HG02970 (cell line): ENCODE measurements around the gene FAM110A.

Experiments
- ATAC-seq: cut with Tn5 transposase; IDR thresholded peaks from one replicate; pipeline ENCODE4 v1.9.1; 2021; ENCODE audit warnings: mild to moderate bottlenecking, moderate library complexity, moderate number of reproducible peaks; ENCODE audit not compliant: unreplicated experiment, low FRiP score

FAM110A gene

DNA sequence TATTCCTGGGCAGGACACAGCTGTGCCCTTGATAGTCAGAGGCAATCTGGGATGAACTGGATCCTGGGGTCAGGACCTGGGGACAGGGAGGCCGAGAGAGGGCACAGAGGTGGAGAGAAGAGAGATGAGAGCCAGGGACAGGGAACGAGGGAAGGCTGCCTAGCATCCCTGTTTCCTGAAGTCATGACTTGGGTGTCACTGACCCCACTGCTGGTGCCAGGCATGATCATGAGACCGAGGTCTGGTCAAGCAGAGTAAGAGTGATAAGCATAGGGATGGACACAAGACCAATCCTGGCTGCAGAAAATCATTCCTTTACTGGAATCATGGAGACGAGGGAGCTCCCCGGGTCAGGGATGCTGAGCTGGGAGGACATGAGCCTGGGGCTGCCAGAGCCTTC is 36.1 kb downstream of the FAM110A start:
- ATAC-seq, result no peak

DNA sequence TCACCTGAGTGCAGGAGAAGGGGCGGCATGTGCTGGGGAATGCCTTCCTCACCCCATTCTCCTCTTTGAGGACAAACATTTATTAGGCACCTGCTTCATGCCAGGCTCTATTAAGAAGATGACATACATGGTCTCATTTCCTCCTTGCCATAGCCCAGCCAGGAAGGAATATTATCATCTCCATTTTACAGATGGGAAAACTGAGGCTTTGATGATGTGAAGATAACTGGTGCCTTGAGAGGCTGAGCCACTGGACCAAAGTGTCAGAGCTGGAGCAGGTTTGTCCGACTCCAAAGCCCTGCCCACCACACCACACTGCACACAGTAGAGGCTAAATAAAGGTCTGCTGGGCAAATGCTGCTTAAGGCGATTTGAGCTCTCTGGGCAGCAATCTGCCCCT is 37.2 kb downstream of the FAM110A start:
- ATAC-seq, result no peak

DNA sequence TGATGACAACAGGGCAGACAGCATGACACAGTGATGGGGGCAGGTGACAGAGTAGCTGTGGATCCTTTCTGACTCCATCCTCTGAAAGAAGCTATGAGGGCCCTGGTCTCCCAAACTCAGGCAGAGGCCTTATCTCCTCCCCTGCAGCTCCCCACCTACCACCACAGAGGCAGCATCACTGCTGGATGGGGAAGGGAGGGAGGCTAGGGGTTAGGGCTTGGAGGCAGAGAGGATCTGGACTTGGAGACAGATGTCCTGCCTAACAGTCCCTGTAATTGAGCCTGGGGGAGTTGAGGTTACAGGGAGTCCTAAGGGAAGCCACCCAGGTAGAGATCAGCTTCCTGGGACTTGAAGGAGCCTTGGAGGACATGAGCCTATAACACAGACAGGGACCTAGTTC is 37.9 kb downstream of the FAM110A start:
- no peak for ATAC-seq

DNA sequence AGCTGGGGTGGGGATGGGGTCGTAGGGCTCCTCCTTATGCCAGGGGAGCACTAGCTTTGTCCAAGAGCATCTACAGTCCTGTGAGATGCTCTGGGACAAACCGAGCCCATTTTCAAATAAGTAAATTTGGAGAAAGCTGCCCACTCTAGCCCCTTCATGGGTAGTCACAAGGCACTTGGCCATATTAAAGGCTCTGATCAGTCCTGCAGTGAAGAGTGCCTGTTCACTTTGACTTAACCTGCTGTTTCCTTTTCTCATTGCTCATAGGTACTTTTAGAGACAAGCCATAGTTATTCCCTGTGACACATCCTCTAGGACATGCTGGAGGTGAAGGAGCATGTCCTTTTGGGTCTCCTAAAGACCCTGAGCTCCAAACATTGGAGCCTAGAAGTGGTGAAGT is 38.4 kb downstream of the FAM110A start:
- ATAC-seq, result no peak

DNA sequence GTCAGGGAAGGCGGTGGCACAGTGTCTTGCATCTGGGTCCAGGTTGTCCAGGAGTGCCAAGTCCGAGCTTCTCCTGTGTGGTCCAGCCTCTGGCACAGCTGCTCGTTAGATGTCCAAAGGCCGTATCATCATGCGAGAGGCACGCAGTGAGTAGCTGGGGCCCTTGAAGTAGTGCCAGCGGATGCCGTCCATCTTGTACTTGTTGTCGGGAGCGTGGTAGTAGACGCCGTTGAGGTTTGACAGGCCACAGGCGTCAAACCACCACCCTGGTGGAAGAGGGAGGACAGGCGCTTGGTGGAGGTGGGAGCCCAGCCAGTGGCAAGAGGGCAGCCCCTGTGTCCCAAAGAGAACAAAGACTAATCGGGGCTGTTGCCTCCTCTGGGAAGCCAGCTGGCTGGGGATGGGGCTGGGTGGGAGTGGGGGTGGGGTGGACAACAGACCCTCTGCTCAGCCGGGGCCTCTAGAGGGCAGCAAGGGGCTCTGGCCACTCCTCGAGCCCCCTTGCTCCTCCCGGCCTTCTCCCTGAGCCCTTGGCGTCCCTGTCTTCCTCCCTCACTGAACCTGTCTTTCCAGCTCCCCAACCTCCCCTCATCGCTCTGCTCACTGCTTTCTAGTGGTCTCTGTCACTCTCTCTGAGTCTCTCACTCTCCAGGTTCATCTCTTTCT is 39.5 kb downstream of the FAM110A start:
- ATAC-seq, result no peak

DNA sequence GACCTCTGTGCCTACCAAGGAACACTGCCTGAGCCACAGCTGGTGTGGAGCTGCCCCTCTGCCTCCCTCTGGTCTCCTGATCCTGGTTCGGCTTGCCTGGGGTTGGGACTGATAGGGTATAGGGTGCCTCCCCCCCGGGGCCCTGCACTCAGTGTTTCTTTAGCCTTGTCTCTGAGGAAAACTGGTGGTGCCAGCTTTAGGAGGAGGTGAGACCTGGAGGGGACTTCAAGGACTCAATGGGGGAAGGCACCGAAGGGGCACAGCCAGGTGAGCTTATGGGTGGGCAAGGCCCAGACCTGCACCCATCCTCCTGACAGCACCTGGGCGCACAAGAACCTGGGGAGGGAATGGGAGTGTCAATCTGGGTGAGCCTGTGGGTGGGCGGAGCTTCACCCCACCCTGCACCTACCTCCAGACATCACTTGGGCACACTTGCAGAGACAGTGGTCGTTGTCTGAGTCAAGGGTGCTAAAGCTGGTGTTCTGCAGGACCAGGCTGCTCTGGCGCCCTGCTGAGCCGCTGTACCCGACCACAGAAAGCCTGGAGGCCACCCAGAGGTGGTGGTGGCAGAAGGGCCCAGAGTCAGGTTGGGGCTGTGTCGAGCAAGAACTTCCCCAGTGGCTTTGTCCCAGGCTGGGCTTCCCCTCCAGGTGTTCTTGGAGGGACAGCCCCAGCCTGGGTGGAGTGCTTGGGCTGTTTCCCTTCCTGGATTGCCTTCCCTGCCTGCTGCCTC is 40.5 kb downstream of the FAM110A start:
- no peak for ATAC-seq

DNA sequence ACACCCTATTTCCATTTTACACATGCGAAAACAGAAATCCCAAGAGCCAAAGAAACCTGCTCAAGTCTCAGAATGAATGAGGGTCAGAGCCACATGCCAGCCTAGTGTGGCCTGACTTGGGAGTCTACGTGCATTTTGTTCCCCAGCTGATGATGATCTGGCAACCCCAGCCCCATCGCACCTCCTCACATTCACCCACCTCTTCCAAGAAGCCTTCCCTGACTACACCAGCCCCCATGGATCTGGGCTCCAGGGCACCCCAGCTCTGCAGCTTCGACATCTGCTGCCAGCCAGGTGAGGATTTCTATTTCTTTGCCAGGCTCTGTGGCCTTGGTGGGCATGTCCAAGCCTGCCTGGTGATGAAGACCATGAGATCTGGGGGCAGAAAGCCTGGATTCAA is 41.6 kb downstream of the FAM110A start:
- no peak for ATAC-seq

DNA sequence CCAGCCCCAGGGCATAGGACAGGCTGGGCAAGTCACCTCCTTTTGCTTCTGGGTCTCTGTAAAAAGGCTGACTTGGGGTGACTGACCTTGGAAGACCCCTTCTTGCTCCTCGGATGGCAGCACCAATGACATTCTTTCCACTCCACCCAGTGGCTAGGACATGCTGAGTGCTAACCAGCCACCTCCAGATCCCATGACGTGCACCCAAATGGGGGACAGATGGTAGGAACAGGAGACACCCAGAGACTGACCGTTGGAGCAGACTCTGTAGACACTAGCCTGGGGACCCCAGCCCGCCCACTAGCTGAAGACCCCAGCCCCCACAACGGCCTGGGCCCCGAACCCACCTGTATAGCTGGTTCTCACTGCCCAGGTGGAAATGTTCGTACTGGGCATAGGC is 44.3 kb downstream of the FAM110A start:
- ATAC-seq, result no peak

DNA sequence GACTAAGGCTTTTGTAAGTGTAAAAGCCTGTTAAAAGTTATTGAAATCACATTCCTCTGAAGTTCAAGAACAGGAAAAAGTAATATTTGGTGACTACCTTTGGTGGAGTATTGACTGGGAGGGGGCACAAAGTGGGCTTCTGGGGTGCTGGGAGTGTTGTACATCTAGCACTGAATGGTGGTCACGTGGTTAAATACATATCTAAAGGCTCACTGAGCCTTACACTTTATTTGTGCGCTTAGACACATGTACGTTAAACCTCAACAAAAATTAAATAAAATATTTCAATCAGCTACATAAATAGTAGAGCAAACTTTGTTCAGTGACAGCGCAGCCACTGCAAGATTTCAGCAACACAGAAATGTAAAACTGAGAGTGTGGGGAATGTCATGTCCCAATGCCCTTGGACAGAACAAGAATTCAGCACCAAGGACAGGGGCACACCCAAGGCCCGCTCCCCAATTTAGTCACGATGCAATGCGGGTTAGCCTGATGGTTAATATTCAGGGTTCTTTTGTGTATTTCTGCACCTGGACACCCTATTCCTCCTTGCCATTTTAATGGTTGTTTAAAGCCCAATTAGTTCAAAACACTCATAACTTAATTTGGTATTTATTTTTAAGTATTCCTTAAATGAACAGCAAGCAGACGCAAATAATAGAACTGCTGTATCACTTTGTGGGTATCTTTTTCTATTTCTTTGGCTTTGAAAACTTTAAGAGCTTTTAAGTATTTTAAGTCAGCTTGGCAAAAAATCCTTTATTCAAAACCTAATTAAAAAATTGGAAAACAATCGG is 45.2 kb downstream of the FAM110A start:
- no peak for ATAC-seq

DNA sequence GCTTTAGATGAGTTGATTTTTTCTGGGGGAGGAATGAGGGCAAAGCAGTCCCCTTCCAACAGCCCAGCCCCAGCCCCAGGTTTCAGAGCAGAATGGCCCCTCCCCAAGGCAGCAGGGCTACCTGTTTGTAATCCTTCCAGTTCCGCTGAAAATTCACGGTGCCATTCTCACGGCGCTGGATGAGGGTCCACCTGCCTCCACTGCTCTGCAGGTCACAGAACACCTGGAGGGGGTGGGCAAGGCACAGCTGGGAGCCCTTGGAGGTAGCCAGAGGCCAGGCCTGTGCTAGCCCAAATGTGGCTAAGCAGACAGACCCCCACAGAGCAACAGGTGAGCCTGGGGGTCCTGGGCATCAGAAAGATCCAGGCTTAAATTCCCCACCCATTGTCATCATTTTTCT is 46.1 kb downstream of the FAM110A start:
- ATAC-seq, result no peak

DNA sequence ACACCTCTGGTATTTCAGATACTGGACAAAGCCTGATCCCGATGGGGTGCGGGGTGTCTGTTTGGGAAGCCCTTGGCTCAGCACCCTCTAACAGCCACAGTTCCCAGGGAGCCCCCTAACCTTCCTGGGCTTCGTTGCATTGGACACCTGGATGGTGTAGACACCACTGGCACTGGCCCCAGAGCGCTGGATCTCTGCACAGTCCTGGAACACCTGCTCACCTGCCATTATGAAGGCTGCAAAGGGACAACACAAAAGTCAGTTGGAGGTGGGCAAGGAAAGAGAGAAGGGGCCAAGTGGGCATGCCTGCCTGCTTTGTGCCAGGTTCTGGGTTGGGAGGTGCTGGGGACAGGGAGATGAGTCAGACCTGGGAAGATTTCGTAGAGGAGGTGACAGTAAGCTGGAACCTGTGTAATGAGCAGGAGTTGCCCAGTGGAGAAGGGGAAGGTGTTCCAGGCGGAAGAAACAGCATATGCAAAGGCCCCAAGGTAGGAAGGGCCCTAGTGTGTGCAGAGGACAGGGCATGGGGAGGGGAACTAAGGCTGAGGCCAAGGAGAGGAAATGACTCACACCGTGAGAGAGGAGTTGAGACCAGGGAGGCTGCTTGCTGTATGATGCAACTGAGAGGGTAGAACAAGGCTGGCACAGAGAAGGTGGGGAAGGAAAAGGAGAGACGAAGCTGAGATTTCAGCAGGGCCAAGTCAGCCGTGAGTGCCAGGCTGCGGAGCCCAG is 47.7 kb downstream of the FAM110A start:
- ATAC-seq, result no peak

DNA sequence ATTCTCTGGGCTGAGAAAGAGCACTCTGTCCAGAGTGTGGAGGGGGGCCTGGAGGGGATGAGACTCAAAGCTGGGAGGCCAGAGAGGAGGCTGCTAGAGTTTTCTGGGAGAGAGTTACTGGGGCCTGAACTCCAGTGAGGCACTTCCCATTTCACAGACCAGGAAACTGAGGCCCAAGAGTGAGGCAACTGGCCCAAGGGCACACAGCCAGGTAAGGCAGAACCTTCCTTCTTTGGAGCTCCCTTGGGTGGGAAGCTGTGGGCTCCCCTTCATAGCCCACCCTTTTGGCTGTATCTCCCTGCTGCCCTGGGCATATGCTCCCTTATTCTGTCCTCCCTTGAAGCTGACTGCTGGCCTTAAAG is 48.2 kb downstream of the FAM110A start:
- ATAC-seq, result no peak

DNA sequence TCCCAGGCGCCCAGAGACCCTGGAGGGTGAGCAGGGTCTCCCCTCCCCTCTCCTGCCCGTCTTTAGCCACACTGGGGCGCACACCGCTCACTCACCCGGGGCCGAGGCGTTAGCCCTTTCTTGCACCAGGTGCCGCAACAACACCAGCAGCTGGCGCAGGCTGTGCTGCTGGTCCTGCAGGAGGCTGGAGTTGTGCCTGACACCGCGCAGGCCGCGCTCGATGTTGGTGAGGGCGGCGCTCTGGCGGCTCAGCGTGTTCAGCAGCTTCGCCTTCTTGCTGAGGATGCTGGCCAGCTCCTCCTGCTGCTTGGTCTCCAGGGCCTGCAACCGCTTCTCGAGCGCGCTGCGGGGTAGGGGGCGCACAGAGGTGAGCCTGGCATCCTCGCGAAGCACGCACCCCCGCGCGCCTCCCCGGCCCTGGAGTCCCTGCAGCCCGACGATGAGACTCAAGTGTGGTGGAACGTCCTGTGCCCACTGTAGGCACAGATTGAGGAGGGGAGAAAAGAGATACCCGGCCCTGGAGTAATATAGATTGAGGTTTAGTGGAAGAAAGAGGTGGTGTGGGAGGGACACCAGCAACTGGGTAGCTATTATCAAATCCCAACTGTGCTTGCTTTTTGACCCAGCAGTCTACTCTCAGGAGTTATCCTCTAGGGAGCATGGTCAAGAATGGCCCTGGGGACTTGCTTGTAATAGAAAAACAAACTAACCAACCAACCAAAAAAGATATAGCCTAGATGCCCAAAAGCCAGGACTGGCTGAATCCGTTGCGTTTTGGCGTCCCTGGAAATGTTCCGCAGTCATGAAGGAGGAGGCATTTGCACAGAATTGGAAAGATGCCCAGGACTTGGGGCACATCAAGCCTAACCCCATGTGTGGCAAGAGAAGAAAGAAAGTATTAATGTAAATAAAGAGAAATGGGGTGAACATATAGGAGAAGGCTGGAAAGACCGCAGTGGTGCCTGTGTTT is 51.8 kb downstream of the FAM110A start:
- no peak for ATAC-seq

DNA sequence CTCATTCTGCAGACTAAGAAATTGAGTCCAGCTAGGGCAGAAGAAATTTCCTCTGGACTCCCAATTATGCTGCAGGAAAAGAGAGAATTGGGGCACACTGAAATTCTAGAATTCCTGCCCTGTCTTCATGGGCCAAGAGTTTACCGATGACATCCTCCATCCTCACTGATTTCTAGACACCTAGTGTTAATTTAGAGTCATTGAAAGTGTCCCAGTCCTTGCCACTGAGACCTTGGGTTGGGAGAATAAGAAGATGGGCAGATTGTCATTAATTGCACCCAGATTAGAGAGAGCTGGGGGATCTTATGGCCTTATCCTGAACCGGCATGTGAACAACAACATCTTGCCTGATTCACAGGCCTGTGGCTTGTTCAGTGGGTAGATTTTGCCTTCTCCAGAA is 53.6 kb downstream of the FAM110A start:
- no peak for ATAC-seq

DNA sequence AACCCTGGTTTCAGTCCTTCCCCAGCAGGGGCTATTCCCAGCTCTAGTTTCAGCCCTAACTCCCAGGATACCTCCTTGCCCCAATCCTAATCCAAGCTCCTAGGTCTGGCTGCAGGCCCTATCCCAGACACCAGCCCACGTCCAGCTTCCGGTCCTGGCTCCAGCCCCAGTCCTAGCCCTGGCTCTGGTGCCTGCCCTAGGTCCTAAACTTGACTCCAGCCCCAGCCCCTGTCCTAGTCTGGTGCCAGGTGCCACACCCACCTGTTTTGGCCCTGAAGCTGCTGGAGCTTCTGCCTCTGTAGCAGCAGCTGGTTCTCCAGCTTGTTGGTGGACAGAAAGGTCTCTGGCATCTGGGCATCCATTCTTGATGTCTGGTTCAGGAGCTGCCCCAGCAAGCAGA is 54.5 kb downstream of the FAM110A start:
- no peak for ATAC-seq

DNA sequence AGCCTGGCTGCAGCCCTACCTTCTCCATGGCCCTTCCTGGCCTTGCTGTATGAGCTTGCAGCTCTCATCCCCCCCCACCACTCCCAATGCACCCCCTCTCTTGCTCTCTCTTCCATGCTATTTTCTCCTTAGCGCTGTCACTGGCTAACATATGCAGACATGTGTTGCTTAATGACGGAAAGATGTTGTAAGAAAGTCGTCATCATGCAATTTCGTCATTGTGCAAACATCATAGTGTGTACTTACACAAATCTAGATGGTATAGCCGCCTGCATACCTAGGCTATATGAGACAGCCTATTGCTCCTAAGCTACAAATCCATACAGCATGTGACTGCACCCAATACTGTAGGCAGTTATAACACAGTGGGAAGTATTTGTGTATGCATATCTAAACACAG is 55.6 kb downstream of the FAM110A start:
- no peak for ATAC-seq

DNA sequence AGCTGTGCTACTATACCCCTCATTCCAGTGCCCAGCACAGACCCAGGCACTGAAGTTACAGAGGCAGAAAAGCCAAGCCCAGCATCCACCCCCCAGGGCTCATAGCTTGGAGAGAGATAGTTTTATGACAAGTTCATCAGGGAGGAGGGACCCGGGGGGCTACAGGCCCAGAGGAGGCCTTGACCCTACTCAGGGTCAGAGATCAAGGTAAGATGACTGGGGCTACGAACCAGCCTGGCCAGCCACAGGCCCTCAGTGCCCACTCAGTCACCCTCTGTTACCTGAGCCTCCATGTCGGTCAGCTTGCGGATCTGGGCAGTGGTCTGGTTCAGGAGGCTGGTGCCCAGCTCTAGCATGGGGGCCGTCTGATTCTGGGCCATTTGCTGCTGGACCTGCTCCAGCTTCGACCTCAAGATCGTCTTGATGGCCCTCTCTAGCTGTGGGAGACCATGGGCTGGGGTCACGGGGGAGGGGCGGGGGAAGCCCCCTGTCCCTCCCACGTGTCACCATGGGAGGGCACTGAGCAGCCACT is 56.5 kb downstream of the FAM110A start:
- ATAC-seq, result no peak

DNA sequence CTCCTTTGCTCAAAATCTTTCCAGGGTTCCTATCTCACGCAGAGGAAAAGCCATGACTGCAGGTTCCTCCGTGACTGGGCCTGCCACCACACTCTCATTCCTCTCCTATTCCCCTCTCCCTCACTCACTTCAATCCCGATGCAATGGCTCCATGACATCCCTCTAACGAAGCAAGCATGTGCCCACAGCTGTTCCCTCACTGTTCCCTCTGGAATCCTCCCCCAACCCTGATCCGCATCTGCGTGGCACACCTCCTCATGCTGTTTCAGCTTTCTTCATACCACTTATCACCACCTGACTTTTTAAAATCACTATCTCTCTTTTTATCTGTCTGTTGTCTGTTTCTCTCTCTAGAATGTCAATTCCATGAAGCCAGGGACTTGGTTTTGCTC is 57.1 kb downstream of the FAM110A start:
- no peak for ATAC-seq

DNA sequence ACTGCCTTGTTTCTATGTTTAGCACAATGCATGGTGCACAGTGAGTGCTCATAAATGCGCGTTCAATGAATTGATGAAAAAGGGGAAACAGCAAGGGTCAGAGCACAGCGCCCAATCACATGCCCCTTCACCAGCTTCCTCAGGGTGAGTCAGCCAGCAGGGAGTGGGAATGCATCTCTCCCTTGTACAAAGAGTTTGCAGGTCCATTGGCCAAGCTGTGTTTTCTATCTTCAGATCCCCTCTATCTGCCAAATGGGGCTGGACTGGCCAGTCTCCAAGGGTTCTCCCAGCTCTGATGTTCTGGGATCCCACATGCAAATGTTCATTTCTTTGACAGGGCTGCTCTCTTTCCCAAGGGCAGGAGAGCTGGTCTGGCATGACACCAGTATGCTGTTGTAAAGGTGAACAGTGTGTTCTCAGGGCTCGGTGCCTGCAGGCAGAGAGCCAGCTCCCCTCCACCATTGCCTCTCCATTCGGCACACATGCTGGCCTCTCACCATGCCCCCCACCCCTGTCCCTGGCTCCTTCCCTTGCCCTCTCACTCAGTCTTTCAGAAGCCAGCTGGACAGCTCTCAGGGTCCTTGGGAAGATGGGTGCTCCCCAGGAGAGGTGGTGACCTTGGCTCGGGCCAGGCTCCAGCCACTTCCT is 57.7 kb downstream of the FAM110A start:
- ATAC-seq, result no peak
